Rectal smooth muscle tissue (tissue), 1 donor: ENCODE measurements around the gene POLR2M.
A peak's percentile ranks its signal among the peaks of the same experiment; 100 is the strongest.

ENCODE experiments used
- H3K27ac ChIP-seq: one replicate; pipeline ENCODE4 v1.7.0; 2013; ENCODE audit warnings: low read depth, low read length, inconsistent platforms
- H3K27me3 ChIP-seq: one replicate; pipeline ENCODE4 v1.7.0; 2013; ENCODE audit warnings: low read length; ENCODE audit not compliant: control insufficient read depth, insufficient read depth
- H3K36me3 ChIP-seq: one replicate; pipeline ENCODE4 v1.7.0; 2013; ENCODE audit warnings: low read length; ENCODE audit not compliant: control insufficient read depth, insufficient read depth
- H3K4me1 ChIP-seq: one replicate; pipeline ENCODE4 v1.7.0; 2013; ENCODE audit warnings: low read length; ENCODE audit not compliant: control insufficient read depth, insufficient read depth
- H3K4me3 ChIP-seq: one replicate; pipeline ENCODE4 v1.7.0; 2013; ENCODE audit warnings: low read length
- H3K9ac ChIP-seq: one replicate; pipeline ENCODE4 v1.7.0; 2013; ENCODE audit warnings: low read length

The POLR2M gene

GRCh38 chr15:57698243-57698642 is 8.3 kb upstream of the POLR2M start:
- Histone ChIP-seq H3K4me3 (no peak overlapping the region), H3K27ac (no peak overlapping the region), H3K27me3 (no peaks in the 10 kb centered on the region), H3K4me1 (no peaks in the 10 kb centered on the region), H3K9ac (no peak overlapping the region), H3K36me3 (no peaks in the 10 kb centered on the region)

- Histone ChIP-seq H3K9ac (no peak overlapping the region), H3K4me3 (no peak overlapping the region), H3K27ac (no peak overlapping the region), H3K27me3 (no peaks in the 10 kb centered on the region), H3K4me1 (no peaks in the 10 kb centered on the region), H3K36me3 (no peaks in the 10 kb centered on the region)
Observed at GRCh38 chr15:57698991-57699390, 7.5 kb upstream of the POLR2M start.

GRCh38 chr15:57703387-57703786 is 3.1 kb upstream of the POLR2M start:
- peaks cover 9% of the 10 kb centered on the region for H3K4me1 ChIP-seq
- no peaks in the 10 kb centered on the region for H3K27me3 ChIP-seq
- no peak overlapping the region for H3K27ac ChIP-seq
- H3K36me3 ChIP-seq = no peaks in the 10 kb centered on the region
- no peak overlapping the region for H3K9ac ChIP-seq
- no peak overlapping the region for H3K4me3 ChIP-seq

GRCh38 chr15:57704441-57704840 is 2.1 kb upstream of the POLR2M start:
- no peaks in the 10 kb centered on the region for H3K27me3 ChIP-seq
- H3K27ac ChIP-seq = no peak overlapping the region
- H3K36me3 ChIP-seq = no peaks in the 10 kb centered on the region
- H3K4me3 ChIP-seq = no peak overlapping the region
- H3K9ac ChIP-seq = no peak overlapping the region
- peaks cover 9% of the 10 kb centered on the region for H3K4me1 ChIP-seq

- Histone ChIP-seq H3K27me3 (no peaks in the 10 kb centered on the region), H3K9ac (no peak overlapping the region), H3K4me3 (peak overlapping the region; percentile 89), H3K4me1 (peaks cover 9% of the 10 kb centered on the region), H3K36me3 (peaks cover 3% of the 10 kb centered on the region), H3K27ac (peak overlapping the region; percentile 78)
Observed at GRCh38 chr15:57705746-57706404, 639 bp upstream of the POLR2M start.

GRCh38 chr15:57708047-57708446 is 1.5 kb downstream of the POLR2M start:
- Histone ChIP-seq H3K4me3 (peak overlapping the region; percentile 89), H3K36me3 (peaks cover 15% of the 10 kb centered on the region), H3K27me3 (no peaks in the 10 kb centered on the region), H3K9ac (no peak overlapping the region), H3K4me1 (peaks cover 9% of the 10 kb centered on the region), H3K27ac (no peak overlapping the region)

- Histone ChIP-seq H3K4me1 (no peaks in the 10 kb centered on the region), H3K9ac (no peak overlapping the region), H3K27ac (no peak overlapping the region), H3K36me3 (peaks cover 7% of the 10 kb centered on the region), H3K27me3 (no peaks in the 10 kb centered on the region), H3K4me3 (no peak overlapping the region)
Observed at GRCh38 chr15:57718309-57718708, 11.8 kb downstream of the POLR2M start.

- H3K9ac ChIP-seq = no peak overlapping the region
- no peaks in the 10 kb centered on the region for H3K4me1 ChIP-seq
- no peak overlapping the region for H3K4me3 ChIP-seq
- no peak overlapping the region for H3K27ac ChIP-seq
- no peaks in the 10 kb centered on the region for H3K27me3 ChIP-seq
- peaks cover 2% of the 10 kb centered on the region for H3K36me3 ChIP-seq
Observed at GRCh38 chr15:57720867-57721266, 14.4 kb downstream of the POLR2M start.

- no peak overlapping the region for H3K9ac ChIP-seq
- no peaks in the 10 kb centered on the region for H3K36me3 ChIP-seq
- no peaks in the 10 kb centered on the region for H3K27me3 ChIP-seq
- no peak overlapping the region for H3K27ac ChIP-seq
- no peaks in the 10 kb centered on the region for H3K4me1 ChIP-seq
- H3K4me3 ChIP-seq = no peak overlapping the region
Observed at GRCh38 chr15:57726411-57726810, 19.9 kb downstream of the POLR2M start.

GRCh38 chr15:57727031-57727430 is 20.5 kb downstream of the POLR2M start:
- H3K9ac ChIP-seq = no peak overlapping the region
- H3K27ac ChIP-seq = no peak overlapping the region
- H3K27me3 ChIP-seq = no peaks in the 10 kb centered on the region
- no peaks in the 10 kb centered on the region for H3K36me3 ChIP-seq
- no peak overlapping the region for H3K4me3 ChIP-seq
- H3K4me1 ChIP-seq = no peaks in the 10 kb centered on the region

GRCh38 chr15:57728436-57728835 is 21.9 kb downstream of the POLR2M start:
- Histone ChIP-seq H3K9ac (no peak overlapping the region), H3K36me3 (no peaks in the 10 kb centered on the region), H3K27ac (no peak overlapping the region), H3K4me1 (peaks cover 2% of the 10 kb centered on the region), H3K4me3 (no peak overlapping the region), H3K27me3 (no peaks in the 10 kb centered on the region)

- Histone ChIP-seq H3K9ac (no peak overlapping the region), H3K27me3 (no peaks in the 10 kb centered on the region), H3K36me3 (no peaks in the 10 kb centered on the region), H3K4me3 (no peak overlapping the region), H3K27ac (no peak overlapping the region), H3K4me1 (peaks cover 2% of the 10 kb centered on the region)
Observed at GRCh38 chr15:57730876-57731275, 24.4 kb downstream of the POLR2M start.

- H3K36me3 ChIP-seq = no peaks in the 10 kb centered on the region
- H3K4me3 ChIP-seq = no peak overlapping the region
- H3K9ac ChIP-seq = no peak overlapping the region
- no peaks in the 10 kb centered on the region for H3K27me3 ChIP-seq
- peaks cover 2% of the 10 kb centered on the region for H3K4me1 ChIP-seq
- no peak overlapping the region for H3K27ac ChIP-seq
Observed at GRCh38 chr15:57731530-57732103, 25.1 kb downstream of the POLR2M start.
